NB4 (cell line): ENCODE data around the gene GABRB3.

Experiments
- MYC ChIP-seq: IDR thresholded peaks from 2 replicates; pipeline ENCODE4 v1.6.1; 2011; ENCODE audit warnings: low read depth, low read length
- POLR2A ChIP-seq: IDR thresholded peaks from 2 replicates; pipeline ENCODE4 v1.6.1; 2011; ENCODE audit warnings: mild to moderate bottlenecking; ENCODE audit not compliant: insufficient read length; ENCODE audit errors: extremely low read depth
- TF ChIP-seq, protein P1 (sequence below): IDR thresholded peaks from one replicate; pipeline ENCODE4 v1.5.1; 2012; ENCODE audit warnings: low read depth, low read length

DNA sequence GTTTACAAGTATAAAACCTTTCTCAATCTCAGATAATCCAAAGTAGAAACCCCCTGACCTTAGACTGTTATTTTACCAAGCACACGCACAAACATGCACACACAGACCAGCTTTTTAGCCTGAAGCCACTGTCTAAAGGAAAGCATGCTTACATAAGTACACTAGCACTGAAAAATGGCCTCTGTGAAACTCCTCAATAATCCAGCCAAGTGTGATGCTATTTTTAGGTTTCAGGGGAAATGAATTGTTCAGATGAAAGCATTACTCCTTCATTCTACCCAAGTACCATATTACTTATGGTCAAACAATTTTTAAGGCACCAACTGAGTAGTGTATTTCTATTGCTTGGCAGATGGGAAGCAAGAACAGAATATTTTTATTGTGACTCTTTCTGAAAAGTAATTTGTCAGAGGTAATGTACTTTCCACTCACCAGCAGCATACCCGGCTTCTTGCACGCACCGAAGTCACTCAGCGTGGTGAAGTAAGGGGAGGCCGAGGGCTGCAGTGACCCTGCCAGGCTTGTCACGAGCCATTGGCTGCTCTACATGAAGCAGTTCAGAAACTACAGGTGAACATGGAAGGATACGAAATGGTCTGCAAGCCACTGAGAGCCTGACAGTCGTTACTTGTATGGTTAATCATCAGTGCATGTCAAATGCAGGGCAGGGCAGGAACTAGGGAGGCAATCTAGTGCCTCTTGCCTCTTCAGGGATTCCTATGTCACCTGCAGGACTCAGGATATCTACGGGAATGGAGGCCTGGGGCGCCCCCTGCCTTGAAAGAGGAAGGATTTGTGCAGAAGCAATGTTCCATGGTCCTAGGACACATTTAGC lies 106.7 kb downstream of the GABRB3 start:
- TF ChIP-seq, protein P1, sequence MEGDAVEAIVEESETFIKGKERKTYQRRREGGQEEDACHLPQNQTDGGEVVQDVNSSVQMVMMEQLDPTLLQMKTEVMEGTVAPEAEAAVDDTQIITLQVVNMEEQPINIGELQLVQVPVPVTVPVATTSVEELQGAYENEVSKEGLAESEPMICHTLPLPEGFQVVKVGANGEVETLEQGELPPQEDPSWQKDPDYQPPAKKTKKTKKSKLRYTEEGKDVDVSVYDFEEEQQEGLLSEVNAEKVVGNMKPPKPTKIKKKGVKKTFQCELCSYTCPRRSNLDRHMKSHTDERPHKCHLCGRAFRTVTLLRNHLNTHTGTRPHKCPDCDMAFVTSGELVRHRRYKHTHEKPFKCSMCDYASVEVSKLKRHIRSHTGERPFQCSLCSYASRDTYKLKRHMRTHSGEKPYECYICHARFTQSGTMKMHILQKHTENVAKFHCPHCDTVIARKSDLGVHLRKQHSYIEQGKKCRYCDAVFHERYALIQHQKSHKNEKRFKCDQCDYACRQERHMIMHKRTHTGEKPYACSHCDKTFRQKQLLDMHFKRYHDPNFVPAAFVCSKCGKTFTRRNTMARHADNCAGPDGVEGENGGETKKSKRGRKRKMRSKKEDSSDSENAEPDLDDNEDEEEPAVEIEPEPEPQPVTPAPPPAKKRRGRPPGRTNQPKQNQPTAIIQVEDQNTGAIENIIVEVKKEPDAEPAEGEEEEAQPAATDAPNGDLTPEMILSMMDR: no peak
- TF ChIP-seq POLR2A (no peak), MYC (no peak)
